HG03354 (cell line): ENCODE measurements around the gene PGA4.
"Not testable (repeated sequence)": the region's sequence is repeated elsewhere in the genome, so short reads cannot be mapped to it uniquely, and the experiment has no call there.

ENCODE experiments used
- ATAC-seq: cut with Tn5 transposase; IDR thresholded peaks from one replicate; pipeline ENCODE4 v1.9.1; 2021; ENCODE audit warnings: mild to moderate bottlenecking; ENCODE audit not compliant: unreplicated experiment, poor library complexity, severe bottlenecking

The PGA4 gene

GRCh38 chr11:61222047-61222446 lies at the start of gene PGA4:
Gene PGA4, plus strand, starts transcription at chr11:61222347. Its CDS starts 54 bp downstream, at chr11:61222401.
- not testable (repeated sequence) for ATAC-seq

DNA sequence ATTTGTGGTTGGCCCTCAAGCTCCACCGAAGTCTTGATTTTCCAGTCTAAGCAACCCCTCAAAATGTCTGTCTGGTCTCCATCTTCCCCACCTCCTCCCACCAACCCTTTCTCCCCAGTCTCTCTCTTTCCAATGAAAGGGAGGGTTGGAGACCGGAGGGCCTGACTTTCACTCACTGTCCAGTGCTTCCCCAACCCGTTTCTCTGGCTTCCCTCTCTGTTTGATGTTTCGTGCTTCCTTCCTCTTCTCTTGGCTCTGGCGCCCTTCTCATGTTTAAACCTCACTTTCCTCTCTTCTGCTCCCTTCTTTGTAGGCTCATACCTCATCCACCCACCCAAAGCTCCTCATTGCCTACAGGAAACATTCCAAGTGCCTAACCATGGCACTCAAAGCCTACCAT lies 49.8 kb upstream of the PGA4 start:
- no peak for ATAC-seq

DNA sequence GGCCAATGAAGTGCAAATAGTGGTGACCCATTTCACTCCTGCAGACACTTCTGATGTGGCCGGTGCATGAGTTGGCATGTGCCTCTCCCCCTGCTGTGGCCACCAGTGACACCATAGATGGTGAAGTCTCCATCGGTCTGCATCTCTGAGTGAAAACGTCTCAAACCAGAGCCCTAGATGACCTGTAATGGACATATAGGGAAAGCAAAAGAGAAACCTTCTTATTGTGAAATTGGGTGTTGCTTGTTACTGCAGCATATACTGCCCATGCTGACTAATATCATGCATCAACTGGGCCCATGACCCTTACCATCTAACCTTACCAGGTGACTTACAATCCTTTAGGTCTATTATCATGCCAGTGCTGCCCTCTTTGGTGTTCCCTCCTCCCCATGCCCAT lies 49.3 kb upstream of the PGA4 start:
- ATAC-seq = no peak

GRCh38 chr11:61173456-61173855 lies 48.7 kb upstream of the PGA4 start:
- no peak for ATAC-seq

DNA sequence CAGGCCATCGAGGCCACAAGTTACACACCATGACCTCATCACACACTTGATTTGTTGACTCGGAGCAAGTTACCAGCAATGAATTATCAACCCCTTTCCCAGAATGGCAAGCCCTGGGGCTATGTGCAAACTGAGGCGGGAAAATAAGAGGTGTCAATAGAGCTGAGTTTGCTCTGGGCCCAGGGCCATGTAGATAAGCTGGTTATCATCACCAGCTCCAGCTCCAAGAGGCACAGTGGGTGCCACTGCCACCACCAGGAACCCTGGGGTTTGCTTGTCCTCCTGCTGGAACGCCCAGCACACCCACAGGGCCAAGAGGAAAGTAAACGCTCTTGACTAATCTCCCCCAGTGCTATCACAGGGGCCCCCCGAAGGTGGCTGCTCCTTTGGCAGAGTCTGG lies 47.9 kb upstream of the PGA4 start:
- no peak for ATAC-seq

DNA sequence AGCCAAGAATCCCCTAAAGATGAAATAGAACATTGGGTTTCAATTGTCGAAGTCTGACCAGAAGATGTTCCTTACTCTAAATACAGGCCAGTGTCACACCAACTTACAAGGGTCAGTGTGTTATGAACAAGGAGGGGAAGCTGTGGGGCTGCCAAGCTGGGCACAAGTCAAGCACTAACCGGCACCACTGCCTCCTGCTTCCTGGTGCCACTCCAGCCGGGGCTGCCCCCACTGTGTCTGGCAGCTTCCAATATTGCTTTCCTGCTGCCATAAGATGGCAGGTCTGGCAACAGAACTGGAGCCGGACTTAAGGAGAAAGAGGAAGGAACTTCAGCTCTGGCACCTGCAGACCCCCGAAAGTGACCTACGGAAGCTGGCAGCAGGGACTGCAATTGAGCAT lies 47.2 kb upstream of the PGA4 start:
- no peak for ATAC-seq

DNA sequence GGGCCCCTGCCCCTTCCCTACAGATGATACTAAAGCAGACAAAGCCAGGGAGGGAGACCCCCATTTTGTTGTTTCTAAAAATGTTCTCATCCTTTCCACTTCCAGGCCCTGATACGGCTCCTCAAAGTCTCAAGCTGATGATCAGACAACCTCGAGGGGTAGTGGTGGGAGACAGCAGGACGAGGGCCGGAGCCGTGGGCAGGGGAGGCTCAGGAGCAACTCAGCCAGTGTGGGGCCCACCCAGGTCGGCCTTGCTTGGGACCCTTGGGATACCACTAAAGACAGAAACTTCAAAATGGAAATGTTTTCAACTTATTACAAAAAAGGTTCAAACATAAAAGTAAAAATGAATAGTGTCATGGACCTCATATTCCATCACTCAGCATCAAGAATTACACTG lies 45.7 kb upstream of the PGA4 start:
- no peak for ATAC-seq

DNA sequence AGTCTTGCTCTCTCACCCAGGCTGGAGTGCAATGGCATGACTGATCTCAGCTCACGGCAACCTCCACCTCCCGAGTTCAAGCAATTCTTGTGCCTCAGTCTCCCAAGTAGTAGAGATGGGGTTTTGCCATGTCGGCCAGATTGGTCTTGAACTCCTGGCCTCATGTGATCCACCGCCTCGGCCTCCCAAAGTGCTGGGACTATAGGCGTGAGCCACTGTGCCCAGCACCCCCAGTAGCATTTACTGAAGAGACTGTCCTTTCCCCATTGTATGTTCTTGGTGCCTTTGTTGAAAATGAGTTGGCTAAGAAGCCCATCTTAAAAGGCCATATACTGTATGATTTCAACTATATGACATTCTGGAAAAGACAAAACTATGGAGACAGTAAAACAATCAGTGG lies 41.9 kb upstream of the PGA4 start:
- ATAC-seq = not testable (repeated sequence)

- ATAC-seq = no peak
Measured at GRCh38 chr11:61181489-61181888, 40.7 kb upstream of the PGA4 start.

DNA sequence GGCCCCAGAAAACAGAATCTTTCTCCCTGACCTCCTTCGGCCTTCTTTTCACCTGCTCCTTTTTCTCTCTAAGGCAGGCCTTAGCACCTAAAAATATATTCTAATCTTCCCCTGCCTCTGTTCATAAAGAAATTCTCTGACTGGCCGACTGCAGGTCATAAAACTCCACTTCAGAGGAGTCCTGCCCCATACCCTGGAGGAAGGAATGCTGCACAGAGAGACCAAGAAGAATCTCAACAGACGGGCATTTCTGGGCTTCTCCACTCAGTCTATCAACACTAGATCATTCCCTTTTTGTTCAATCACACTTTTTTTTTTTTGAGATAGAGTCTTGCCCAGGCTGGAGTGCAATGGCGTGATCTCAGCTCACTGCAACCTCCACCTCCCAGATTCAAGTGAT lies 38.5 kb upstream of the PGA4 start:
- no peak for ATAC-seq

DNA sequence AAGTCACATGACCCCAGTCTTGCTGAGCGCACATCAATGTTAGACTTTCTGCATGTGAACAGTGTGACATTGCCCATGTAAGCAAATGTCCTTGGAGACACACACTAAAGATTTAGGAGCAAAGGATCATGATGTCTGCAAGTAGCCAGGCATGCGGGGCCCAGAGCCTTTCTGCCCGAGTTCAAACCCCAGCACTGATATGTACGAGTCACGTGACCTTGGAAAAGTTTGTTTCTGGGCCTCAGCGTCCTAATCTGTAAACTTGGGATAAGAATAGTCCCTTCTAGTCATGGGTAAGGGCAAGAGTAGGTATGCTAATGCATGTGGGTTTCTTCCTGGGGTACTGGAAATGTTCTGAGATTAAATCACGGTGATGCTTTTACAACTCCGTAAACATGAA lies 35.6 kb upstream of the PGA4 start:
- no peak for ATAC-seq

GRCh38 chr11:61187505-61188130 lies 34.5 kb upstream of the PGA4 start:
- ATAC-seq = no peak

- no peak for ATAC-seq
Measured at GRCh38 chr11:61189933-61190332, 32.2 kb upstream of the PGA4 start.

DNA sequence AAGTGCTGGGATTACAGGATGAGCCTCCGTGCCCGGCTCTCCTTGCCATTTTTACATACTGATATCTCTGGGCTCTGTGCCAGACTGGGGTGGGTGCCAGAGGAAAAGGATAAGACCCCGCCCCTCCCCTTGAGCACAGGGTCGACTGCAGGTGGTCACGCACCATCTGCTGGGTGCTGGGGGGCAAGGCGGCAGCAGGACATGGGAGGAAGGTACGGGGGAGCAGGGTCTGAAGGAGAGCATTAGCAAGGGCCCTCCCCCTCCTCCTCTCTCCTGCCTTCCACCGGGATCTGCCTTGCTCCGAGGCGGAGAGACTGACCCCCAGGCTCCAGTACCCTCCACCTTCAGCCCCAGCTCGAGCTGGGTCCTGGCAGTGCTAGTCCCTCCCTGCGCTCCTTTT lies 28.6 kb upstream of the PGA4 start:
- ATAC-seq = no peak

GRCh38 chr11:61194169-61194671 lies 27.9 kb upstream of the PGA4 start:
- ATAC-seq = no peak

DNA sequence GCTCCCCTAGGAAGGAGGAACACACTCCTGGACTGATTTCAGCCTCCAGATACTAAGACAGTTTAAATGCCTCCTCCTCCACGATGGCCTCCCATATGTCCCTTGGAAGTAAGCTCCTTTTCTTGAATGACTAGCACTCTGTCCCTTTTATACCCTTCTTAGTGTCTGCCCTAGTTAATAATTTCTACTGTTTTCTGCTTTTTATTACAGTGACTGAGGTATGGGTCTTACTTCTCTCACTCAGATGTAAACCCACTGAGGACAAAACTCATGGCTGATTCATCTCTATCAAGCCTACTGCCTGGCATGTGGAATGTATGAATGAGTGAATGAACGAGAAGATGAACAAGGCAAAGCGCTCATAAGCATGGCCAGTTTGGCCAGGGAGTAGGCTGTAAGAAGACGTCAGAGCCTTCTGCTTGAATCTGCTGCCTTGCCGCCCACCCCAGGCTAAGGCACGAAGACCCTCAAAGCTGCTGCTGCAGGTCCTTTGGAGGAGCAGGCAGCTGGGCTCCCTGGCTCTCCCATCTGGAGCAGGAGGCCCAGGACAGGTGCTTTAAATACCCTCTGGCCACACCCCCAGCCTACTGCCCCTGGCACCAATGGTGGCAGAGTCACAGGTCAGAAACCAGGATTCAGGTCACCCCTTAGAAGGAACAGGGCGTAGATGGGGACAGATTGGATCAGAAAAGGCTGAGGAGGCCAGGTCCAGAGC lies 27.0 kb upstream of the PGA4 start:
- no peak for ATAC-seq

- no peak for ATAC-seq
Measured at GRCh38 chr11:61195719-61196118, 26.4 kb upstream of the PGA4 start.

DNA sequence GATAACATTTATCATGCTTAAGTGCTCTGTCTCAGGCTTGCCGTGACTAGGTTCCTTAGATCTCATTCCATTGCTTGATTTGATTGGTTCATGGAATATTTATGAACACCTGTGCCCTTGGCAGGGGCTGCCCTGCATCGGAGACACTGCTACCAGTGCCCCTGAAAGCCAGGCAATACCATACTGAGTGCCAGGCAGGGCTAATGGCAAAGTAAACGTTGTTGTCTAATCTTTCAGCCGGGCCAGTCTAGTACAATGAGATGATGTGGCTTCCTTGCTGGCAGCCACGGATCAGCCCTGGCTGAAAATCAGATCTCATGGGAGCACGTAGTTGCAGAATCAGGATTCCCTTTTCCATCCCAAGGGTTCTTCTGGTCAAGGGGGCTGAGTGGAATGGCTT lies 23.8 kb upstream of the PGA4 start:
- no peak for ATAC-seq

DNA sequence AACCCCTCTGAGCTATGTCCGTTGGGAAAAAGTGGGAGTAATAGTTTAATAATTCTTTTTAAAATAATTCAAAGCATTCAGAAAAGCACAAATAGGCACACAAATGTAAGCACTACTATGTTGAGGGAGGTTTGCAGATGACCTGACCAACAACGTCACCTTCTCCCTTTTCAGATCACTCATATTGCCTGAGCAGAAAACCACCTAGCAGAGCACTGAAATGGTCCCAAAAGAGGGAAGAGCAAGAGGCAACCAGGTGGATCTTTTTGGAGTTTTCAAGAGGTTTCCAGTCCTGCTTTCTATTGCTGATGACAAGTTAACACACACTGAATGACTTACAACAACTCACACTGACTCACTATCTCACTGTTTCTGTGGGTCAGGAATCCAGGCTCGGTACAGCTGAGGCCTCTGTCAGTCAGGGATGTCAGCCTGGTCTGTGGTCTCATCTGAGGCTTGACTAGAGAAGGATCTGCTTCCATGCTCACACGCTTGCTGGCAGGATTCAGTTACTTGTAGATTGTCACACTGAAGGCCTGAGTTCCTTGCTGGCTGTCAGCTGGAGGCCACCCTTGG lies 23.1 kb upstream of the PGA4 start:
- no peak for ATAC-seq

GRCh38 chr11:61201476-61201875 lies 20.7 kb upstream of the PGA4 start:
- no peak for ATAC-seq
